Neuronal stem cell (in vitro differentiated cells): ENCODE data around the gene PIP5K1C.

Experiments used
- DNase-seq: peaks from one replicate; pipeline ENCODE4 v3.0.0-alpha.2; 2013; ENCODE audit warnings: low spot score
- H2AFZ ChIP-seq: one replicate; pipeline ENCODE4 v1.6.1; 2013; ENCODE audit warnings: mild to moderate bottlenecking, low read length, inconsistent platforms
- H2AK5ac ChIP-seq: 2 replicates; pipeline ENCODE4 v1.6.1; 2013; ENCODE audit warnings: low read depth, mild to moderate bottlenecking, inconsistent platforms, low read length, moderate library complexity, mixed read lengths
- H2BK120ac ChIP-seq: 2 replicates; pipeline ENCODE4 v1.6.1; 2013; ENCODE audit warnings: low read depth, mild to moderate bottlenecking, inconsistent platforms, low read length, moderate library complexity, mixed read lengths
- H2BK12ac ChIP-seq: one replicate; pipeline ENCODE4 v1.6.1; 2013; ENCODE audit warnings: low read length, inconsistent platforms
- H2BK15ac ChIP-seq: 2 replicates; pipeline ENCODE4 v1.6.1; 2013; ENCODE audit warnings: mild to moderate bottlenecking, low read length, inconsistent platforms, mixed read lengths
- H2BK5ac ChIP-seq: one replicate; pipeline ENCODE4 v1.6.1; 2013; ENCODE audit warnings: inconsistent platforms, mild to moderate bottlenecking, low read length, moderate library complexity
- H3K14ac ChIP-seq: one replicate; pipeline ENCODE4 v1.6.1; 2013; ENCODE audit warnings: low read length, inconsistent platforms
- H3K18ac ChIP-seq: 2 replicates; pipeline ENCODE4 v1.6.1; 2013; ENCODE audit warnings: low read length, inconsistent platforms
- H3K23ac ChIP-seq: 2 replicates; pipeline ENCODE4 v1.6.1; 2013; ENCODE audit warnings: low read depth, mild to moderate bottlenecking, mixed read lengths, low read length, inconsistent platforms; ENCODE audit not compliant: poor library complexity
- H3K27ac ChIP-seq: replicated peaks from 3 replicates; pipeline ENCODE4 v1.5.1; 2013; ENCODE audit warnings: low read length, inconsistent platforms
- H3K27me3 ChIP-seq, 3 experiments: 2 replicates each; pipeline ENCODE4 v1.6.1; 2013; ENCODE audit warnings: low read length in 3 of 3, mild to moderate bottlenecking in 2 of 3, inconsistent platforms in 1 of 3, low read depth in 1 of 3, mixed read lengths in 1 of 3, moderate library complexity in 1 of 3; ENCODE audit not compliant: control insufficient read depth in 3 of 3, insufficient read depth in 3 of 3
- H3K36me3 ChIP-seq, 2 donors: replicated peaks in 1 of 2; 2 replicates each; pipeline ENCODE4 v1.6.1; 2013; ENCODE audit warnings: low read length in 2 of 2; ENCODE audit not compliant: control insufficient read depth in 2 of 2, insufficient read depth in 2 of 2
- H3K4ac ChIP-seq: 2 replicates; pipeline ENCODE4 v1.6.1; 2013; ENCODE audit warnings: inconsistent platforms, mild to moderate bottlenecking, low read length, moderate library complexity
- H3K4me1 ChIP-seq, 2 donors: 1 replicate in 1 of 2; 2 replicates in 1 of 2; pipeline ENCODE4 v1.6.1; 2013; ENCODE audit warnings: low read length in 2 of 2, low read depth in 1 of 2; ENCODE audit not compliant: control insufficient read depth in 2 of 2, insufficient read depth in 1 of 2
- H3K4me2 ChIP-seq: one replicate; pipeline ENCODE4 v1.6.1; 2013; ENCODE audit warnings: mild to moderate bottlenecking, low read length, inconsistent platforms; ENCODE audit not compliant: insufficient read depth, poor library complexity, severe bottlenecking
- H3K4me3 ChIP-seq, 2 donors: 2 replicates each; pipeline ENCODE4 v1.5.1; 2013; ENCODE audit warnings: low read length in 2 of 2, mild to moderate bottlenecking in 2 of 2, inconsistent platforms in 1 of 2, moderate library complexity in 1 of 2
- H3K79me1 ChIP-seq: one replicate; pipeline ENCODE4 v1.6.1; 2013; ENCODE audit warnings: low read depth, mild to moderate bottlenecking, inconsistent platforms, low read length, moderate library complexity
- H3K9ac ChIP-seq: one replicate; pipeline ENCODE4 v1.6.1; 2013; ENCODE audit warnings: mild to moderate bottlenecking, low read depth, low read length, inconsistent platforms; ENCODE audit not compliant: poor library complexity
- H3K9me3 ChIP-seq, 2 donors: replicated peaks in 1 of 2; 2 replicates each; pipeline versions ENCODE3 to v1.6.1; 2013; ENCODE audit warnings: low read length in 2 of 2, mild to moderate bottlenecking in 2 of 2, inconsistent platforms in 1 of 2, low read depth in 1 of 2, mixed read lengths in 1 of 2, moderate library complexity in 1 of 2; ENCODE audit not compliant: control insufficient read depth in 2 of 2, insufficient read depth in 1 of 2
- H4K8ac ChIP-seq: one replicate; pipeline ENCODE4 v1.6.1; 2013; ENCODE audit warnings: low read depth, mild to moderate bottlenecking, inconsistent platforms, low read length, moderate library complexity
- H4K91ac ChIP-seq: one replicate; pipeline ENCODE4 v1.6.1; 2013; ENCODE audit warnings: low read length, low read depth, mild to moderate bottlenecking, inconsistent platforms; ENCODE audit not compliant: poor library complexity
- WGBS, 2 donors: extraction: QIAGEN DNeasy Blood & Tissue Kit; methylation state at CpG; one replicate each; pipeline ENCODE4 v1.1.7; 2013; ENCODE audit warnings: missing lambda C conversion rate in 2 of 2, mixed read lengths in 1 of 2; ENCODE audit not compliant: insufficient read length in 2 of 2, insufficient replicate concordance in 1 of 2; ENCODE audit errors: extremely low coverage in 2 of 2; 5-methylcytosine and 5-hydroxymethylcytosine counted together

Gene PIP5K1C

GRCh38 chr19:3737487-3738205, 37.4 kb upstream of the PIP5K1C start:
- Histone ChIP-seq H2BK12ac (no peak overlapping the region), H3K9me3 (no peaks in the 10 kb centered on the region), H2BK5ac (no peak overlapping the region), H3K9ac (no peak overlapping the region), H3K23ac (no peak overlapping the region), H3K4me3 (peak overlapping the region in 1 of 2 donors; percentile 3), H2AFZ (no peak overlapping the region), H3K4ac (no peak overlapping the region), H4K91ac (no peak overlapping the region), H2BK120ac (no peak overlapping the region), H3K27ac (no peak overlapping the region), H4K8ac (no peak overlapping the region), H2BK15ac (no peak overlapping the region), H3K4me1 (no peaks in the 10 kb centered on the region), H3K4me2 (no peak overlapping the region), H3K79me1 (peaks cover 2% of the 10 kb centered on the region), H2AK5ac (no peak overlapping the region), H3K14ac (no peak overlapping the region), H3K18ac (no peak overlapping the region), H3K36me3 (no peaks in the 10 kb centered on the region), H3K27me3 (no peaks in the 10 kb centered on the region)
- WGBS, 2 donors, result no CpG with 5 or more reads among the region's 10 CpGs
- no peak for DNase-seq

DNA sequence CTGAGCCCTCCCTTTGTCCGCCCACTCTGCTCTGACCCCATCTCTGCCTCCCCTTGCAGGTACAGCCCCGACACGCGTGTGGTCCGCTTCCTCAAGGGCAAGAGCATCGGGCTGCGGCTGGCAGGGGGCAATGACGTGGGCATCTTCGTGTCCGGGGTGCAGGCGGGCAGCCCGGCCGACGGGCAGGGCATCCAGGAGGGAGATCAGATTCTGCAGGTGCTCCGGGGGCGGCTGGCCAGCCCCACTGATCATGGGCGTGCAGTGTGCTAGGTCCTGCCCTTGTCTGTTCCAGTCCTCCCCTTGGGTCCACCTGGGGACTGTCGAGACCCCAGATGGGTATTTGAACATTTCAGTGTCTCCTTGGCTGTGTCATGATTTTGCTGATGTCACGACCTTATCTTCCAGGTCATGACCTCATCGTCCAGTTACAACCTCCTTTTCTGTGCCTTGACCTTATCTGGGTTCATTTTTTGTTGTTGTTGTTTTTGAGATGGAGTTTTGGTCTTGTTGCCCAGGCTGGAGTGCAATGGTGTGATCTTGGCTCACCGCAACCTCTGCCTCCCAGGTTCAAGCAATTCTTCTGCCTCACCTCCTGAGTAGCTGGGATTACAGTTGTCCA, 35.9 kb upstream of the PIP5K1C start:
- no peak overlapping the region for H4K8ac ChIP-seq
- H4K91ac ChIP-seq, result no peak overlapping the region
- no peak overlapping the region for H3K4me3 ChIP-seq
- WGBS, 2 donors, result no CpG with 5 or more reads among the region's 21 CpGs
- no peak overlapping the region for H2AK5ac ChIP-seq
- H2BK120ac ChIP-seq, result no peak overlapping the region
- H3K9ac ChIP-seq, result no peak overlapping the region
- peaks cover 2% of the 10 kb centered on the region for H3K79me1 ChIP-seq
- H3K4me2 ChIP-seq, result no peak overlapping the region
- H3K4ac ChIP-seq, result no peak overlapping the region
- H3K4me1 ChIP-seq, result no peaks in the 10 kb centered on the region
- peak overlapping the region; percentile 37 for H3K23ac ChIP-seq
- H2BK12ac ChIP-seq, result no peak overlapping the region
- no peaks in the 10 kb centered on the region for H3K27me3 ChIP-seq
- no peak overlapping the region for H3K27ac ChIP-seq
- no peak overlapping the region for H3K18ac ChIP-seq
- no peaks in the 10 kb centered on the region for H3K36me3 ChIP-seq
- DNase-seq, result no peak
- no peak overlapping the region for H2AFZ ChIP-seq
- no peaks in the 10 kb centered on the region for H3K9me3 ChIP-seq
- H3K14ac ChIP-seq, result no peak overlapping the region
- H2BK15ac ChIP-seq, result no peak overlapping the region
- H2BK5ac ChIP-seq, result no peak overlapping the region

- Histone ChIP-seq H3K36me3 (no peaks in the 10 kb centered on the region), H2AFZ (no peak overlapping the region), H3K9me3 (peaks cover 0 to 4% of the 10 kb centered on the region in 2 donors), H2AK5ac (no peak overlapping the region), H4K8ac (no peak overlapping the region), H2BK5ac (peak overlapping the region; percentile 73), H2BK12ac (no peak overlapping the region), H3K27me3 (no peaks in the 10 kb centered on the region), H3K9ac (peak overlapping the region; percentile 50), H4K91ac (no peak overlapping the region), H2BK120ac (no peak overlapping the region), H3K4me3 (no peak overlapping the region), H3K79me1 (peaks cover 2% of the 10 kb centered on the region), H3K23ac (no peak overlapping the region), H3K18ac (no peak overlapping the region), H3K4me1 (no peaks in the 10 kb centered on the region), H3K14ac (no peak overlapping the region), H2BK15ac (no peak overlapping the region), H3K4ac (no peak overlapping the region), H3K27ac (no peak overlapping the region), H3K4me2 (no peak overlapping the region)
- WGBS, 2 donors, result no CpG with 5 or more reads among the region's 14 CpGs
- no peak for DNase-seq
These were observed 34.0 kb upstream of the PIP5K1C start for GRCh38 chr19:3734310-3734600.

- H2BK12ac ChIP-seq, result no peak overlapping the region
- H2BK5ac ChIP-seq, result peak overlapping the region; percentile 73
These were observed 33.5 kb upstream of the PIP5K1C start for GRCh38 chr19:3733549-3734309.

More at GRCh38 chr19:3733549-3734309, 33.5 kb upstream of the PIP5K1C start:
- no peak overlapping the region for H2AK5ac ChIP-seq
- H2BK15ac ChIP-seq, result no peak overlapping the region
- H3K4me3 ChIP-seq, result no peak overlapping the region
- peaks cover 0 to 4% of the 10 kb centered on the region in 2 donors for H3K9me3 ChIP-seq
- H3K36me3 ChIP-seq, result no peaks in the 10 kb centered on the region
- H3K27ac ChIP-seq, result no peak overlapping the region
- no peaks in the 10 kb centered on the region for H3K27me3 ChIP-seq
- H4K8ac ChIP-seq, result no peak overlapping the region
- no peak overlapping the region for H3K14ac ChIP-seq
- H2BK120ac ChIP-seq, result no peak overlapping the region
- no peak overlapping the region for H3K4ac ChIP-seq
- H2AFZ ChIP-seq, result no peak overlapping the region
- no peaks in the 10 kb centered on the region for H3K4me1 ChIP-seq
- H3K4me2 ChIP-seq, result no peak overlapping the region
- peaks cover 2% of the 10 kb centered on the region for H3K79me1 ChIP-seq
- H3K18ac ChIP-seq, result no peak overlapping the region
- peak overlapping the region; percentile 10 for H3K9ac ChIP-seq
- H4K91ac ChIP-seq, result no peak overlapping the region
- DNase-seq, result no peak
- WGBS, 2 donors, result no CpG with 5 or more reads among the region's 20 CpGs
- no peak overlapping the region for H3K23ac ChIP-seq
